ENCODE data around the gene GABRG3.

GABRG3 gene

DNA sequence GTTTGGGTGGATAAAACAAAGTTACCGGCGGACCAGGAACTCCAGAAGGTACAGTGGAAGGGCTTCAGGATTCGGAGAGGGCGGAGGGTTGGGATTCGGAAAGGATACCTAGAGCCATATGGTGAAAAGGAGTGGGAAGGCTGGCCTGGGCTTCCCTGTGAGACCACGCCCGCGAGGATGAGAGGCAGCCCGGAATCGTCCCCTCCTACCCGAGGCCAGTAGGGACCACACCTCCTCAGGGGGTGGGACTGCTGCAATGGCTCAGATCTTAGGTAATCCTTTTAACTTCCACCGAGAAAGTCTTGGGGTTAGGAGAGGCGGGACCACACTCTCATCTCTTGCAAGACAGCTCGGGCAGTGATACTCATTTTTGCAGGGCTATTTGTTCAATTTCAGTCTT lies 616.8 kb downstream of the GABRG3 start:
- DNase-seq: no peak

DNA sequence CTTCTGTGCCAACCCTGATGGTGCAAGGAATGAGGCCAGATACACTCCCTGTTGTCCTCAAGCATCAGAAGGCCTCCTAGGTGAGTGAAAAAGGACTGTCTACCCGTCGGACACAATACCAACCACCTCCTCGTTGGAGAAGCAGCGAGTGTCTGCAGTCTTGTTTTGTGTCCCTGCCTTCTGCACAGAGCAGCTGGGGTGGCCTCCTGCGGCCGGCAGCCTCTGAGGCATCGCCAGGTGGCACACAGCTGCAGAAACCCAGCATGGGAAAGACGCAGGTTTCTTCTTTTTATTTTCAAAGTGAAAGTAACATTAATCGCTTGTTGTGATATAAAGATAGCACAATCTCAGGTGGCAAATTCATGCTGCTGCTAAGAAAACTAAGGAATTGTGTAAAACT lies 618.3 kb downstream of the GABRG3 start:
- no peak for DNase-seq

DNA sequence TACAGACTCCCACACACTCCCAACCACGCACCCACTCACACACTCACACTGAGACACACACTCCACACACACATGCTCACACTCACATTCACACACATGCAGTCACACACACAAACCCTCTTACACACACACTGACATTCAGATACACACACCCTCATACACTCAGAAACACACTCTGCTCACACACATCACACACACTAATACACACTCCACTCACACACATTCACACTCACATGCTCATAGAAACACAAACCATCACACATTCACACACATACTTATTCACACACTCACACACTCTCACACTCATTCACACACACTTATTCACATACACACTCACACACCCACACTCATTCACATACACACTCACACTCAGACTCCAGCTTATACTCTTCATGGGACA lies 618.8 kb downstream of the GABRG3 start:
- DNase-seq: no peak
